Stomach (tissue), 4 donors: ENCODE data around the gene OTULIN.

Experiments
- CTCF ChIP-seq, 7 experiments: fragments of 450-650 bp in 4 of 7; fragments of 200-600 bp in 3 of 7; sonication (generic) in 3 of 7; IDR thresholded peaks; one replicate each; pipeline ENCODE4 v1.5.1; 2016 to 2019; ENCODE audit warnings: antibody characterized with exemption in 7 of 7, control low read depth in 2 of 7, mild to moderate bottlenecking in 1 of 7
- POLR2A ChIP-seq, 4 donors: fragments of 450-650 bp; IDR thresholded peaks; one replicate each; pipeline ENCODE4 v1.6.1; 2016; ENCODE audit warnings: antibody characterized with exemption in 4 of 4, control low read depth in 2 of 4, mild to moderate bottlenecking in 1 of 4, moderate library complexity in 1 of 4

GRCh38 chr5:14710313-14710994 is 45.9 kb downstream of the OTULIN start:
- TF ChIP-seq CTCF (IDR thresholded peaks at IDR 0.05): no peak
- TF ChIP-seq POLR2A (IDR thresholded peaks at IDR 0.05): no peak
